Embryonic facial prominence (tissue), 1 donor: ENCODE results near the gene RRM1.
"Not testable (repeated sequence)": the region's sequence is repeated elsewhere in the genome, so short reads cannot be mapped to it uniquely, and the experiment has no call there.

Experiments used
- DNase-seq: peaks from one replicate; pipeline ENCODE4 v3.0.0-alpha.2; 2016; ENCODE audit errors: extremely low spot score

Gene RRM1

DNA sequence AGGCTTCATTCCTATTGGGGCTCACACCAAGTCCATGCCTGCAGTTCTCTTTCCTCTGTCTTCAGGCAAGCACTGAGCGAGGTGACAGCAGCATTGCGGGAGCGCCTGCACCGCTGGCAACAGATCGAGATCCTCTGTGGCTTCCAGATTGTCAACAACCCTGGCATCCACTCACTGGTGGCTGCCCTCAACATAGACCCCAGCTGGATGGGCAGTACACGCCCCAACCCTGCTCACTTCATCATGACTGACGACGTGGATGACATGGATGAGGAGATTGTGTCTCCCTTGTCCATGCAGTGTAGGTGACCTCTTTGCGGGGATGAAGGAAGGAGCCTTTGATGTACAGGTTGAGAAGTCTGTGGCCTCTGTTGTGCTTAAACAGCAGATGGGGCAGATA lies 11.4 kb upstream of the RRM1 start:
- no peak for DNase-seq

DNA sequence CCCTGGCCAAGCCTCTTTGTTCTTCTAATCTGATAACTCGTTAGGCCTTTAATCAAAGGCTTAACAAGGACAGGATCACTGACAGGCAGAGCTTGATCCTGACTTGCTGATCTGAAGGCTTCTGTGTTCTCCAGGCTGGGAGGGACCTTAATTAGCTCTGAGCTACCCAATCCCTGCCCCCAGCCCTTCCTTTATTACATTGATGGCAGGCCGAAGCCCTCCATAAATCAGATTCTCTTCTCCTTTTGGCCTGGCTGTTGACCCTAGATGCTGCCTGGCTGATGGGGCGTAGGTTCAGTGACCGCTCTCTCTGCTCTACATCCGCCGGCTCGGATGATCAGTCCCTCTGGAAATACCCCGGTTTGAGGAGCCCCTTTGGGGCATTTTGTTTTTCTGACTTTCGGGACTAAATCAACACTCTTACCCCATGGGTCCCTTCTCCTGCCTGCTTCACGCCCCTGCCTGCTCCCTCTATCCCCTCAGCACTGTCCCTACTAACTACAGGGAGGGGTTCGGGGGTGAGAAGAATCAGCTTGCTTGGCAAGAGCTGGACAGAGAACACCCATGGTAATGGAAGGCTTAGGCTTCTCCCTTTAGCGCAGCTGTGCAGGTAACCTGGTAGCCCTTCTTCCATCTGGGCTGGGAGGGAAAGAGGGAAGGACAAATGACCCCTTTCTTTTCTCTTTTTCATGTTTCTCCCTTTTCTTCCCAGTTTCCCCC lies 10.0 kb upstream of the RRM1 start:
- no peak for DNase-seq

DNA sequence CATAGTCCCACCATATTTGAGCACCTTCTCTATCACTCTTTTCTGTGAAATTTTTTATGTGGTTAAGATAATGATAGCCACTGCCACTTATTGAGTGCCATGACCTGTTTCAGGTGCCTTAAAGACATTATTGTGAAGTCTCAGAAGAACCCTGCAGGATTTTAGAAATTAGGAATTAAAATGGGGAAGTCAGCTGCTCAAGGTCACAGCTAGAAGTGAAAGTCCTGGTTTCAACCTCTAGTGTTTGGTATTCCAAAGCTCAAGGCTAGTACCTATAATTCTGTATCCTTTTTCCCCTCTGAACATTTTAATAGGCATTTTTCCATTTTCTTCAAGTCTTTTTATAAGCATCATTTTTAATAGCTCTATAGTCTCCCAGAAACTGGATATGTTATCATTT lies 9.0 kb upstream of the RRM1 start:
- DNase-seq, result no peak

DNA sequence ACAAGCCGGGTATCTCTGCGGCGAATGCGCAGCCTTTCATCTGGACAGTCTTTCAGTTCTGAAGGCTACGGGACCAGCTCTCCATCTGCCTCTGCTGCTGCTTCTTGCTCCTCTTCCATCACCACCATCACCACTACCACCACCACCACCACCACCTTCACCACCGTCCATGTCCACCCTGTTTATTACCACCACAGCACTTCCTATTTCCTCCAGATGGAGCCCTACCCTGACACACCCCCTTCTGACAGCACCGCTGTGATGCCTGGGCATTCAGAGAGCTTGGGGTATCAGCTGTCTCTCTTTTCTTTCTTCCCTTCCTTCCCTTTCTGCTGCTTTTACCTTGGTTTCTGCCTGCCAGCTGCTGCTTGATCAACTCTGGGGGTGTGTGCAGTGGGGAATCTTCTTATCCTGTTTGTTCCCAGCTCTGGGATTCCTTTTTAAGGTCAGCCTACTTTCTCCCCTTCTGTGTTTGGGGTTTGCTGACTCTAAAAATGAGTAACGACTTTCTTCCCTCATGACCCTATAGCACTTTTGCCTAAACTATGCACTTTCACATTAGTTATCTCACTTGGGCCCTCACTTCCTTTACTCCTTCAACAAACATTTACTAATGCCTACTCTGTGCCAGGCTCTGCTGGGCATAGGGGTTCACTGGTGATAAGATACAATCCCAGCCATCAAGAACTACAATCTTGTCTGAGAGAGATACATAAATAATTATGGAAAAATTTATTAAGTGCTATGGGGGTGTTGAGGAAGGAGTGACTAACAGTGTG lies 7.8 kb upstream of the RRM1 start:
- DNase-seq, result no peak

DNA sequence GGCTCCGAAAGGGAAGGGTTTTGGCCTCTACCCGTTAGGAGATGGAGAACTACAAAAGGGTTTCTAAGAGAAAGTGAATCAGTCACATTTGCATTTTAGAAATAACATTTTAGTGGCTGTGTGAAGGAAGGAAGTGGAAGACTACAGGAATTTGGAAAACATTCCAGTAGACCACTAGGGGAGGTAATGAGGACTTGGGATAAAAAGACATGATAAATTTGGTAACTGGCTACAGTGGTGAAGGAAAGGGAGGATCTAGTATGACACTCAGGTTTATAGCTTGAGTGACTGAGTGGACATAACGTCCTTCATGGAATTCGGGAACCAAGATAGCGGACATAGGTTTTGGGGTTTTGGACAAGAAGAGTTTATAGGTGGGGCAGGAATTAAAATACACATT lies 7.0 kb upstream of the RRM1 start:
- no peak for DNase-seq

DNA sequence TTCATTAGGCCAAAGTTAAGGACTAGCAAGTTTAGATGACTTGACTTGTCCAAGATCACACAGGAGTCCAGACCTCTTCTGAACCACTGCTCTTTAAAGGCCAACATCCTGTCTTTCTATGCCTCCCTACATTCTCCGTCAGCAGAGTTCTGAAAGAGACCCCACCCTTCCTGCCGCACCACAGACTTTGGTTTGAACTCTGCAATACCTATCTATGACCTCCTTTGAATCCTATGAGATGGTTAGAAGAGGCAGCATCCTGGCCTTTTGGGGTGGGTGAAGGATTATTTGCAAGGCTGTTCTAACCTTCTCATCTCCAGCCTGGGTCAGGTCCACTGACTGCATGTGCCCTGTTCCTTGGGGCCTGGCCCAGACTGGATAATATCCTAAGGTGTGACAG lies 4.3 kb upstream of the RRM1 start:
- DNase-seq, result no peak

DNA sequence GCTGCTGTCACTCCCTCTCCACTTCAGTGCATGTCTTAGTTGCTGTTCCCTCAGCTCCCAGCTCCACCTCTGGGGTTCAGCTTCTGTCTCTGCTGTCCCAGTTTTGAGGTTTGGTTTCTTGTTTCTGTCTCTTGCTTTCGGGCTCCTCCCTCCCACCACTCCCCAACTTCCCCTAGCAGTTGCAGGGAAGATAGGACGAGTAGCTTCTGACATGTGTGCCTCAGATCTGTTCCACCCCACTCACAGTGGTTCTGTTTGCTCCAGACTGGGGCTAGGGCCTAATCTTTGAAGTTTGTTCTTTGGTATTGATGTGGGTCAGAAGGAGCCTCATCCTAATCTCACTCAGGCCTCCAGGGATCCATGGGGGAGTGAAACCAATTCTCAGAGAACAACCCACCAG lies 2.6 kb upstream of the RRM1 start:
- DNase-seq, result no peak

DNA sequence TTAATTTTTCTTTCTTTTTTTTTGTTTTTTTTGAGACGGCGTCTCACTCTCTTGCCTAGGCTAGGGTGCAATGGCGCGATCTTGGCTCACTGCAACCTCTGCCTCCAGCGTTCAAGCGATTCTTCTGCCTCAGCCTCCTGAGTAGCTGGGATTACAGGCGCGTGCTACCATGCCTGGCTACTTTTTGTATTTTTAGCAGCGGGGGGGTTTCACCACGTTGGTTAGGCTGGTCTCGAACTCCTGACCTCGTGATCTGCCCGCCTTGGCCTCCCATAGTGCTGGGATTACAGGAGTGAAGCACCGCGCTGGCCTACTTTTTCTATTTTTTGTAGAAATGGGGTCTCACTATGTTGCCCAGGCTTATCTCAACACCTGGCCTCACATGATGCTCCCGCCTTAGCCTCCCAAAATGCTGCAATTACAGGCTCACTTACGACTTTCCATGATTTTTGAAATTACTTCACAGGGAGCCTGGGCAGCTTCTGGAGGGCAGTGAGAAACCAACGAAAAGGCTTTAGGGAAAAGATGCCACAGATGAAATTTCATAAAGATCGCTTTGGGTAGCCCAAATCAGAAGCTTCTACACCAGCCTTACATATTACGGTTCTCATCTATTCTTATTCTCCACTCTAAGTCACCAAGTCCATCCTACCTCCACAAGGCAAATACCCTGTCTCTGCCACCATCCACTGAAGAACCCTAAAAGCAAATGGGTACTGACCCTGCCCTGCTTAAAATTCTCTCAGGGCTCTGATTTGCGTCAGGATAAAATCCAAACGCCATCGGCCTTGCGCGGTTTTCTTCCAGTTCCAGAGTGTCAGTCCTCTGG lies 866 bp upstream of the RRM1 start:
- no peak for DNase-seq

DNA sequence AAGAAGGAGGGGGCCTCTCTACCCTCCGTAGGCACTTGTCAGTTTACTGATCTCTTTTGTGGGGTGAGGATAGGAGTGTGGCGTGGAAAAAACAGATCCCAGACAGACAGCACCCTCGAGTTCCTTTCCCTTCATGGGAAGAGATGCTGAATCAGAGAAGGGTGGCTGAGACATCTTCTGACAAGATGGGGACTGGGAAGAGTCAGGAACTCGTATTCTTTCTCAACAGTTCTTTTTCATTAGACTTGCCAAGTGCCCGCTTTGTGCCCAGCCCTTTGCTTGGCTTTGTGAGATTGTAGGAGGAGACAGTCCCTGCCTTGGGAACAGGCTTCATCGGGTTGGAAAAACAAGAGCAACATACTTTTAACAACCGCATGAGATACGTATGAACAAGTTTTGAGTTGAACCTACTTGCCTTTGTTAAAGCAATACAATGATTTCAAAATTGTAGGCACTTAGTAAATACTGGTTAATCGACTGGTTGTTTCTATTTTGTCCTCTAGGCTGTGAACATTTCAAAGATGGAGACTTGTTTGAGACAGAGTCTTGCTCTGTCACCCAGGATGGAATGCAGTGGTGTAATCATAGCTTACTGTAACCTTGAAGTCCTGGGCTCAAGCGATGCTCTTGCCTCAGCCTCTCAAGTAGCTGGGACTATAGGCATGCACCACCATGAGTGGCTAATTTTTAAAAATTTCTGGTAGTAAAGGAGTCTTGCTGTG lies 1.1 kb downstream of the RRM1 start:
- DNase-seq, result no peak

DNA sequence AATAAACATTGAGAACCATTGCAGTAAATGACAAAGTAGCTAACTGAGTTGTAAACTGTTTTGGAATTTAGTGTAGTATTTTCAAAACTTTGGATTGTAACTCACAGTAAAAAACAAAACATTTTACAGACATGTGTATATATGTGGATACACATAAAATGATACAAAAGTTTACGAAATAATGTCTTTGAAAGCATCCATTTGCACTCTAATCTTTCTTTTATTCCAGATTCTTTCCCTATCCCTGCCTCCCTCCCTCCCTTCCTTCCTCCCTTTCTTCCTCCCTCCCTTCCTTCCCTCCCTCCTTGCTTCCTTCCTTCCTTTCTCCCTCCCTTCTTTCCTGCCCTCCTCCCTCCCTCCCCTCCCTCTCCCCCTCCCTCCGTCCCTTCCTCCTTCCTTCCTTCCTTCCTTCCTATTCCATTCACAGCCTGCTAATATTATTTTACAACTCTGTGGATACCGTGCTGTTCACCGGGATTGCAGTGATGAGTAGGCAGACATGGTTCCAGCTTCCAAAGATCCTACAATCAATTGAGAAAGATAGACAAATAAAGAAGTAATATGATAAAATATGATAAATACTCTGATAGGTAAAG lies 3.5 kb downstream of the RRM1 start:
- DNase-seq, result no peak

DNA sequence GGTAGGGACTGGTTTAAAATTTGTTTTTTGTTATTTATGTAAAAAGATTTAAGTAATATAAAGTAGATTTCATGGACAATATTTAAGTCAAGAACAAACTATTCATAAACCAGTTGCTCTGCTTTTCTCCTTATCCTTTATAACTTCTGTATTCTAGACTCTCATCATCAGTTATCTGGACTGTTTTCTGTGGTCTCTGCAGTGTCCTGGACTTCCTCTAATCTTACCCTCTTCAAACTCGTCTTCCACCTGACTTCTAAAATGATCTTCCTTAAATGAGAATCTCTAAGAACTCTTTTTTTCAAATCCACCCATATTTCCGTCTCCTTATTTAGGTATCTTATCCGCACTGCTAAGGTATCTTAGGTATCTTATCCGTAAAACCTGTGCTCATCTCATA lies 8.1 kb downstream of the RRM1 start:
- DNase-seq, result no peak

DNA sequence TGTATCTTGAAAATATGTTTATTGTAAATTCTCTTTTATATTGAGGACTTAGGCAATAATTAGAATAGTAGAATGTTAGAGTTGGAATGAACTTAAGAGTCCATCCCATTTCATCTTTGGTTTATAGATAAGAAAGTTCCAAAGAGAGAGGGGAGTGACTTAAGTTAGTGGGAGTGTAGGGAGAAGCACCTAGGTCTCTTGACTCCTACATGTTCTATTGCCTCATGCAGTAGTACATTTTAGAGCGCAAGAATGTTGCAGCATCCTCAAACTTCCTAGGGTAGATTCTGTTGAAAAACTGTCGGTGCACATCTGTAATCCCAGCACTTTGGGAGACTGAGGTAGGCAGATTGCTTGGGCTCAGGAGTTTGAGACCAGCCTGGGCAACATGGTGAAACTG lies 8.7 kb downstream of the RRM1 start:
- DNase-seq, result no peak

DNA sequence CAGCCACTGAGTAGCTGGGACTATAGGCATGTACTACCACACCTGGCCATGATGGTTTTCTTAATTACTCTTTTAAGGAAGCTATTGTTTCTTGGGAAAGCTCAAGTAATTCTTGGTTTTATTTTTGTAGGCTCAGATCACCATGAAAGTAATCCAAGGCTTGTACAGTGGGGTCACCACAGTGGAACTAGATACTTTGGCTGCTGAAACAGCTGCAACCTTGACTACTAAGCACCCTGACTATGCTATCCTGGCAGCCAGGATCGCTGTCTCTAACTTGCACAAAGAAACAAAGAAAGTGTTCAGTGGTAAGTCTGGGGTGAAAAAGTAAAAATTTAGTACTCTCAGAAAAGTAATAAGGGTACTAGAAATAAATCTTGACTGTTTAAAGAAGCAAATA lies 11.3 kb downstream of the RRM1 start:
- DNase-seq, result no peak

DNA sequence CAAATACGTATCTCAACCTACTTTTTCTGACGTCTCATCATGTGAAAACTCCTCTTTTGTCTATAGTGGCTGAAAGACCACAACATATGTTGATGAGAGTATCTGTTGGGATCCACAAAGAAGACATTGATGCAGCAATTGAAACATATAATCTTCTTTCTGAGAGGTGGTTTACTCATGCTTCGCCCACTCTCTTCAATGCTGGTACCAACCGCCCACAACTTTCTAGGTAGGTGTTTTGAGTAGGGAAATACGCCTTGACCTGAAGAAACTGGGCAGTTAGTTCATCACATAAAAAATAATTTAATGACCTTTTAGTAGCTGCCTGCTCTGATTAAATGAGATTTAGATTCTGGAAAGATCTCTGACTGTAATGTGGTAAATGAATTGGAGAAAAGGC lies 17.2 kb downstream of the RRM1 start:
- no peak for DNase-seq

DNA sequence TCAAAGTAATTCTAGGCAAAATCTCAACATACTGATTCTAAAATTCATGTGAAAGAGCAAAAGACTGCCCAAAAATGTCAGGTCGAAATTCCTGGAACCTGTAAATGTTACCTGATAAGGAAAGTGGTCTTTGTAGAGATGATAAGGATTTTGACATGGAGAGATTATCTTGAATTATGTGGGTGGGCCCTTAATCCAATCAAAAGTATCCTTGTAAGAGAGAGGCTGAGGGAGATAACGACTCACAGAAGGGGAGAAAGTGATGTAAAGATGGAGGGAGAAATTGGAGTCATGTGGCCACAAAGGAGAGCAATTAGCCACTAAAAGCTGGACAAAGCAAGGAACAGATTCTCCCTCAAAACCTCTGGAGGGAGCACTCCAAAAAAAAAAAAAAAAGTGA lies 20.5 kb downstream of the RRM1 start:
- no peak for DNase-seq

DNA sequence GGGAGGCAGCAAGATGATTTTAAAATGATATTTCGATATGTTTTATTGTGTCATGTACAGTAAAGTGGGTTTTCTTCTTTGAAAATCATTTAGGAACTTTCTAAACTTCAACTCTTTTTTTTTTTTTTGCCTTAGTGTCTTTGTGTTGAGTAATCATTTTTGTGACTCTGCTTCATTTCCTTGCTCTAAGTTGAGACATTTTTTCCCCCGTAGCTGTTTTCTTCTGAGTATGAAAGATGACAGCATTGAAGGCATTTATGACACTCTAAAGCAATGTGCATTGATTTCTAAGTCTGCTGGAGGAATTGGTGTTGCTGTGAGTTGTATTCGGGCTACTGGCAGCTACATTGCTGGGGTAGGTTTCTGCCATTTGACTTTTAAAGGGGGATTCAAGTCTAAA lies 23.5 kb downstream of the RRM1 start:
- no peak for DNase-seq

DNA sequence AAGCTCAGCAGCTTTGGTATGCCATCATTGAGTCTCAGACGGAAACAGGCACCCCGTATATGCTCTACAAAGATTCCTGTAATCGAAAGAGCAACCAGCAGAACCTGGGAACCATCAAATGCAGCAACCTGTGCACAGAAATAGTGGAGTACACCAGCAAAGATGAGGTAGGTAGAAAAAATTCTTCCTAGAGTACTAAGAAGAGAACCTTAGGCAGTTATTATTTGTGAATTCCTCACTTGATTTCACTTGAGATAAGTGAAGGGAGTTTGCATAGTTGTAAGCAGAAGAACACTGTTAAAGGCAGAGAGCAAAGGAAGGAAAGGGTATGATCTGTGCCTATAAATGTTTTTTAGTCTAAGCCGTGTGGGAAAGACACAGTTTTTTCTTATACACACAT lies 28.6 kb downstream of the RRM1 start:
- no peak for DNase-seq

DNA sequence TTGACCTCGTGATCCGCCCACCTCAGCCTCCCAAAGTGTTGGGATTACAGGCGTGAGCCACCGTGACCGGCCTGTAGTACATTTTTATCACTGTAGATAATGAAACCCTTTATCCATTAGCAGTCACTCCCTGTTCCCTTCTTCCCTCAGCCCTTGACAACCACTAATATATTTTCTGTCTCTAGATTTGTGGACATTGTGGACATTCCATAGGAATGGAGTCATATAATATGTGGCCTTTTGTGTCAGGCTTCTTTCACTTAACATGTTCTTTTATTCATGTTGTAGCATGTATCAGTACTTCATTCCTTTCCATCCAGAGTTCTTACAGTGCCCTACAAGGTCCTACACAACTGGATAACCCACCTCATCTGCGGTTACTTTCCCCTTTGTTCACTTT lies 30.5 kb downstream of the RRM1 start:
- DNase-seq, result no peak

DNA sequence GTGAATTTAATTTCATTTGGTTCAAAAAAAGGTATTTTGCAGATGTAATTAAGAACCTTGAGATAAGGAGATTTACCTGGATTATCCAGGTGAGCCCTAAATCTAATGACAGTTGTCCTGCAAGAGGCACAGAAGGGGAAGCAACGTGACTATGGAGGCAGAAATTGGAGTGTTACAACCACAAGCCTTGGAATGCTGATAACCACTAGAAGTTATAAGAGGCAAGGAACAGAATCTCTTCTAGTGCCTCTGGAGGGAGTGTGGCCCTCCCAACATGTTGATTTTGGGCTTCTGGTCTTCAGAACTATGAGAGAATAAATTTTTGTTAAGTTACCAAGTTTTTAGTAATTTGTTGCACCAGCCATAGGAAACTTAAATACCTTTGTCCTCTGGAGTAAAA lies 32.8 kb downstream of the RRM1 start:
- no peak for DNase-seq

DNA sequence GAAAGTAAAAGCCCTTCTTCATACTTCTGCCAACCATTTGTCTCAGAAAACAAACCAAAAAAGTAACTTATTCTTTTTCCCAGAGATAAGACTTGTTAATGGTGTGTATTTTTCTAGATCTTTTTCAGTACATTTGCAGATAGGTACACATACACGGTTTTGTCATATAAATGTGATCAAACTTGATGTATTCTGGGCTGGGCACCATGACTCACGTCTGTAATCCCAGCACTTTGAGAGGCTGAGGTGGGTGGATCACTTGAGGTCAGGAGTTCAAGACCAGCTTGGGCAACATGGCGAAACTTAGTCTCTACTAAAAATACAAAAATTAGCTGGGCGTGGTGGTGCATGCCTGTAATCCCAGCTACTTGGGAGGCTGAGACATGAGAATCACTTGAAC lies 35.6 kb downstream of the RRM1 start:
- not testable (repeated sequence) for DNase-seq

DNA sequence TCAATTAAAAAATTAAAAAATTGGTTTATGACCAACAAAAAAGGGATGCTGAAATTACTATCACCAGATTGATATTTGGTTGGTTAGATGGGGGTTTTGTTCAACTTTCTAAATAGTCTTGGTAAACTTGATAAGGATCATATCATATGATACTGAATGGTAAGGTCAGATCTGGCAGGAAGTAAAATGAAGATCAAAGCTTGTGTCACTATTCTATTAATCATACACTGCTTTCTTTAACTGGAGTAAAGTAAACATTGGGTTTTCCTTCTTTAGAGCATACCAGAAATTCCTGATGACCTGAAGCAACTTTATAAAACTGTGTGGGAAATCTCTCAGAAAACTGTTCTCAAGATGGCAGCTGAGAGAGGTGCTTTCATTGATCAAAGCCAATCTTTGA lies 40.2 kb downstream of the RRM1 start:
- no peak for DNase-seq

DNA sequence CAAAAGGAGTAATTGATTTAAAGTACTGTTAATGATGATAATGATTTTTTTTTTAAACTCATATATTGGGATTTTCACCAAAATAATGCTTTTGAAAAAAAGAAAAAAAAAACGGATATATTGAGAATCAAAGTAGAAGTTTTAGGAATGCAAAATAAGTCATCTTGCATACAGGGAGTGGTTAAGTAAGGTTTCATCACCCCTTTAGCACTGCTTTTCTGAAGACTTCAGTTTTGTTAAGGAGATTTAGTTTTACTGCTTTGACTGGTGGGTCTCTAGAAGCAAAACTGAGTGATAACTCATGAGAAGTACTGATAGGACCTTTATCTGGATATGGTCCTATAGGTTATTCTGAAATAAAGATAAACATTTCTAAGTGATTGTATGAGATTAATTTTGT lies 43.9 kb downstream of the RRM1 start:
- no peak for DNase-seq
